ENCODE results near the gene DPH2.

DNA sequence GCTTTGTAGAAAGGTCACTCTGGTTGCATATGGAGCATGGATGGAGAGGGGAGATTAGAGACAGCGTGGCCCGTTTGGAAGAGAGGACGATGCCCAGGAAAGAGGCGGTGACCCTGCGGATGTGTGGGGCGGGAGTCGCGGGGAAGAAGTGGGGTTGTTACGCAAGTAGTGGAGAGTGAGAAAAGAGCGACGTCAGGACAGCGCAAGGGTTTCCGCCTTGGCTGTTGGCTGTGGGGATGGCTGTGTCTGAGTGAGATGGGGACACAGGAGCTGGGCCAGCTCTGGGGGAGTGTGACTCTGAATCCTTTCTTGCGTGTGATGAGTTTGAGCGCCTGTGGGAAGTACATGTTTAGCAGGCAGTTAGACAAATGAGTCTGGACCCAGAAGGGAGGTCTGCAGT, 13.0 kb downstream of the DPH2 start:
- TF ChIP-seq, protein P1, sequence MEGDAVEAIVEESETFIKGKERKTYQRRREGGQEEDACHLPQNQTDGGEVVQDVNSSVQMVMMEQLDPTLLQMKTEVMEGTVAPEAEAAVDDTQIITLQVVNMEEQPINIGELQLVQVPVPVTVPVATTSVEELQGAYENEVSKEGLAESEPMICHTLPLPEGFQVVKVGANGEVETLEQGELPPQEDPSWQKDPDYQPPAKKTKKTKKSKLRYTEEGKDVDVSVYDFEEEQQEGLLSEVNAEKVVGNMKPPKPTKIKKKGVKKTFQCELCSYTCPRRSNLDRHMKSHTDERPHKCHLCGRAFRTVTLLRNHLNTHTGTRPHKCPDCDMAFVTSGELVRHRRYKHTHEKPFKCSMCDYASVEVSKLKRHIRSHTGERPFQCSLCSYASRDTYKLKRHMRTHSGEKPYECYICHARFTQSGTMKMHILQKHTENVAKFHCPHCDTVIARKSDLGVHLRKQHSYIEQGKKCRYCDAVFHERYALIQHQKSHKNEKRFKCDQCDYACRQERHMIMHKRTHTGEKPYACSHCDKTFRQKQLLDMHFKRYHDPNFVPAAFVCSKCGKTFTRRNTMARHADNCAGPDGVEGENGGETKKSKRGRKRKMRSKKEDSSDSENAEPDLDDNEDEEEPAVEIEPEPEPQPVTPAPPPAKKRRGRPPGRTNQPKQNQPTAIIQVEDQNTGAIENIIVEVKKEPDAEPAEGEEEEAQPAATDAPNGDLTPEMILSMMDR (IDR thresholded peaks at IDR 0.05; ENCODE audit: low read depth, low read length) = no peak
- no peak for TF ChIP-seq EZH2phosphoT487 (IDR thresholded peaks at IDR 0.05; ENCODE audit: low read depth)
